ENCODE measurements around the gene SERTAD4. TPM values are rescaled to one million over a fixed set of nuclear protein-coding genes. Genes with fewer than 3 reads are reported as not detected.

The SERTAD4 gene
- total RNA-seq: 9.3 TPM

GRCh38 chr1:210232511-210233215 lies at the start of gene SERTAD4:
SERTAD4 (plus strand) TSS chr1:210232796; CDS start chr1:210237961, 5,165 bp downstream.

Other genes starting within 250 kb of the SERTAD4 start
- 13.1 TPM for gene HHAT, start 96.1 kb downstream of the SERTAD4 start, total RNA-seq

Measured in camera-type eye (tissue), 1 donor.